GM18907 (cell line): ENCODE measurements around the gene AMBRA1.

Experiments used
- ATAC-seq: cut with Tn5 transposase; IDR thresholded peaks from one replicate; pipeline ENCODE4 v1.9.1; 2021; ENCODE audit warnings: mild to moderate bottlenecking, moderate library complexity; ENCODE audit not compliant: unreplicated experiment

AMBRA1 gene

GRCh38 chr11:46477136-46477535 is 116.7 kb downstream of the AMBRA1 start:
- ATAC-seq = no peak

- ATAC-seq = no peak
Measured at GRCh38 chr11:46475926-46476545, 117.8 kb downstream of the AMBRA1 start.

- ATAC-seq = no peak
Measured at GRCh38 chr11:46475051-46475925, 118.5 kb downstream of the AMBRA1 start.

- ATAC-seq = no peak
Measured at GRCh38 chr11:46472662-46472994, 121.2 kb downstream of the AMBRA1 start.

GRCh38 chr11:46471943-46472661 is 121.7 kb downstream of the AMBRA1 start:
- ATAC-seq = no peak

- no peak for ATAC-seq
Measured at GRCh38 chr11:46469926-46470325, 123.9 kb downstream of the AMBRA1 start.

GRCh38 chr11:46465683-46466082 is 128.1 kb downstream of the AMBRA1 start:
- no peak for ATAC-seq

GRCh38 chr11:46463701-46464421 is 130.0 kb downstream of the AMBRA1 start:
- ATAC-seq = no peak

- ATAC-seq = no peak
Measured at GRCh38 chr11:46461461-46461927, 132.3 kb downstream of the AMBRA1 start.

- no peak for ATAC-seq
Measured at GRCh38 chr11:46458491-46458890, 135.3 kb downstream of the AMBRA1 start.

- no peak for ATAC-seq
Measured at GRCh38 chr11:46457659-46458424, 136.0 kb downstream of the AMBRA1 start.

GRCh38 chr11:46457021-46457420 is 136.8 kb downstream of the AMBRA1 start:
- ATAC-seq = no peak

- no peak for ATAC-seq
Measured at GRCh38 chr11:46456269-46457001, 137.4 kb downstream of the AMBRA1 start.

- ATAC-seq = no peak
Measured at GRCh38 chr11:46455834-46456233, 138.0 kb downstream of the AMBRA1 start.

GRCh38 chr11:46452918-46453517 is 140.8 kb downstream of the AMBRA1 start:
- ATAC-seq = no peak

- no peak for ATAC-seq
Measured at GRCh38 chr11:46451759-46452158, 142.1 kb downstream of the AMBRA1 start.

- ATAC-seq = no peak
Measured at GRCh38 chr11:46450846-46451477, 142.9 kb downstream of the AMBRA1 start.

- ATAC-seq = no peak
Measured at GRCh38 chr11:46447544-46447943, 146.3 kb downstream of the AMBRA1 start.
